ENCODE measurements around the gene DDX3X.

The DDX3X gene

DNA sequence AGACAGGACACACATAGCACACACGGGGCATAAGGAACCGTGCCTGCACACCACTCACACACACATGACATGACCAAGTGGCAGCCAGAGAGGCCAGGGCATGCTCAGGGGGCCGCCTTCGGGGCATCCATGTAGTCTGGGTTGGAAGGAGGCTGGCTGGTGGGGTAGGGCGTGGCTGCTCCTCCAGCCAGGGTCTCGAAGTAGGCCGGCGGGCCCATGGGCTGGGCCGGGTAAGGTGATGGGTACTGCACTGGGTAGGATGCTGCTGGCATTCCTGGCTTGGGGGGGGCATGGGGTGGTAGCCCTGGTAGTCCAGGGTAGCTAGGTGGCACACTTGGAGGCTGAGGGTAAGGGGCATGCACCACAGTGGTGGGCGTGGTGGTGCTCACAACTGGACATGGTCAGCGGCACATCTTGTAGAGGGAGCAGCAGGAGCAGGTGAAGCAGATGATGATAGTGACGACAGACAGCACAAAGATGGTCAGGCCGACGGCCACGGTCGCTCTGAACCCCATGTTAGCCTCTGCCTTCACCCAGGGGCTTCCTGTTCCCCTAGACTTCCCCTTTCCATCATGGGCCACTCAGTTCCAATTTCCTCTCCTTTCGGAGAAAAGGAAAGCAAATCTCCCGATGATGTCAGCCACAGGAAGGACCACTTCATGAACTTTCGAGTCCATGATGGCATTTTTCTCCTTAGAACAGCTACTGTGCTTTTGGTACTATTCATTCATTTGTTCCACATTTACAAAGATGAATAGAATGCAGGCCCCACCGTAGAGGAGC, 10.9 kb upstream of the DDX3X start:
- DNase-seq (ENCODE audit: insufficient read length, low spot score): no peak
- no peak for TF ChIP-seq POLR2A (IDR thresholded peaks at IDR 0.05; ENCODE audit: low read depth, low read length)
- TF ChIP-seq TAF1 (IDR thresholded peaks at IDR 0.05; ENCODE audit: low read depth, low read length): no peak
- TF ChIP-seq POU2F2 (IDR thresholded peaks at IDR 0.05; ENCODE audit: low read depth, low read length): no peak
- TF ChIP-seq SPI1 (IDR thresholded peaks at IDR 0.05; ENCODE audit: low read depth, low read length): no peak
- no peak for TF ChIP-seq PAX5 (IDR thresholded peaks at IDR 0.05; ENCODE audit: insufficient read depth, low read length, severe bottlenecking)
- TF ChIP-seq POLR2AphosphoS5 (IDR thresholded peaks at IDR 0.05; ENCODE audit: low read depth, low read length): no peak
- no peak for FAIRE-seq

DNA sequence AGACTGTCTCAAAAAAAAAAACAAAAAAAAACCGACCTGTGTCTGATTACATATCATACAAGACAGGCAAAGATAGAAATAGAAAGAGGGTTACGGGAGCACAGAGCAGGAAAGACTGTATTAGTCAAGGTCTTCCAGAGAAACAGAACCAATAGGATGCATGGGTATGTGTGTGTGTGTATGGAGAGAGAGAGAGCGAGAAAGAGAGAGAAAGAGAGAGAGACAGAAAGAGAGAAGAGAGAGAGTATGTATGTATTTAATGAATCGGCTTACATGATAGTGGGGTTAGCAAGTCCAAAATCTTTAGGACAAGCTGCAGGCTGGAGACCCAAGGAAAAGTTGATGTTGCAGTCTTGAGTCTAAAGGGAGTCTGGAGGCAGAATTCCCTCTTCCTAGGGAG, 7.5 kb upstream of the DDX3X start:
- DNase-seq (ENCODE audit: insufficient read length, low spot score): no peak
- no peak for TF ChIP-seq POLR2AphosphoS5 (IDR thresholded peaks at IDR 0.05; ENCODE audit: low read depth, low read length)
- no peak for TF ChIP-seq POU2F2 (IDR thresholded peaks at IDR 0.05; ENCODE audit: low read depth, low read length)
- no peak for TF ChIP-seq SPI1 (IDR thresholded peaks at IDR 0.05; ENCODE audit: low read depth, low read length)
- no peak for TF ChIP-seq TAF1 (IDR thresholded peaks at IDR 0.05; ENCODE audit: low read depth, low read length)
- no peak for TF ChIP-seq PAX5 (IDR thresholded peaks at IDR 0.05; ENCODE audit: insufficient read depth, low read length, severe bottlenecking)
- no peak for TF ChIP-seq POLR2A (IDR thresholded peaks at IDR 0.05; ENCODE audit: low read depth, low read length)
- FAIRE-seq: no peak

DNA sequence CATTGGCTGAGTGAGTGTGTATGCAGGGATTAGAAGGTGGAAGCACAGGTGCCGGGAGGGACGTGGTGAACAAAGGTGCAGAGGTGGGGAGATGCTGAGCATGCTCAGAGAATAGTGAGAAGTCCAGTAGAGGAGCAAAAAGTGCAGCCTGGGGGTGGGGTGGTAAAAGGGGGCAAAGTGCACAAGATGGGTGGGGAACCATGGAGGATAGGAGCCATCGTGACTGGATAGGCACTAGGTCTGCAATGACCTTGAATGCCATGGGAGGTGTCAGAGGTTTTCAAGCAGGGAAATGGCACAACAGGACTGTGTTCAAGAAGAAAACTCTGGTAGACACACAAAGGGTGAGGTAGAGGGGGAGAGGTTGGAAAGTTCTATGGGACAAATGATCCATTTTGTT, 6.6 kb upstream of the DDX3X start:
- DNase-seq (ENCODE audit: insufficient read length, low spot score): no peak
- TF ChIP-seq POLR2A (IDR thresholded peaks at IDR 0.05; ENCODE audit: low read depth, low read length) (no peak), POU2F2 (IDR thresholded peaks at IDR 0.05; ENCODE audit: low read depth, low read length) (no peak), PAX5 (IDR thresholded peaks at IDR 0.05; ENCODE audit: insufficient read depth, low read length, severe bottlenecking) (no peak), TAF1 (IDR thresholded peaks at IDR 0.05; ENCODE audit: low read depth, low read length) (no peak), SPI1 (IDR thresholded peaks at IDR 0.05; ENCODE audit: low read depth, low read length) (no peak), POLR2AphosphoS5 (IDR thresholded peaks at IDR 0.05; ENCODE audit: low read depth, low read length) (no peak)
- no peak for FAIRE-seq

DNA sequence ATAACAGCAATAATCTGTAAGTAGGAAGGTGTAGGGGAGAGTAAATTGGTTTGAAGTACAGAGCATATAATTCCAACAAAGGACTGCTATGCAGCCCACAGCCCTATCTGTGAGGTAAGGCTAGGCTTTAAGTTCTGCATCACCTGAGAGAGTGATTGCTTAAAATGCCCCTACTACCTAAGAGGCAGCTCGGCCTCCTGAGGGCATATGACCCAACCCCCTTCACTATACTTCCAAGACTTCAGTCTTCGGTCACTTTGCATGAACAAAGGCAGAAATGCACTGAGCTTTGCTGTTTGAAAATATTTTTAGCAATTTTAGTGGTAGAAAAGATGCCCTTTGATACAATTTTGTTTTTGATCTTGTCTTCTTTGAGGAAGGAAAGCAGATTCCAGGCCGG, 4.9 kb upstream of the DDX3X start:
- DNase-seq (ENCODE audit: insufficient read length, low spot score): no peak
- TF ChIP-seq PAX5 (IDR thresholded peaks at IDR 0.05; ENCODE audit: insufficient read depth, low read length, severe bottlenecking) (no peak), POLR2AphosphoS5 (IDR thresholded peaks at IDR 0.05; ENCODE audit: low read depth, low read length) (no peak), TAF1 (IDR thresholded peaks at IDR 0.05; ENCODE audit: low read depth, low read length) (no peak), POLR2A (IDR thresholded peaks at IDR 0.05; ENCODE audit: low read depth, low read length) (no peak), SPI1 (IDR thresholded peaks at IDR 0.05; ENCODE audit: low read depth, low read length) (no peak), POU2F2 (IDR thresholded peaks at IDR 0.05; ENCODE audit: low read depth, low read length) (no peak)
- FAIRE-seq: no peak

DNA sequence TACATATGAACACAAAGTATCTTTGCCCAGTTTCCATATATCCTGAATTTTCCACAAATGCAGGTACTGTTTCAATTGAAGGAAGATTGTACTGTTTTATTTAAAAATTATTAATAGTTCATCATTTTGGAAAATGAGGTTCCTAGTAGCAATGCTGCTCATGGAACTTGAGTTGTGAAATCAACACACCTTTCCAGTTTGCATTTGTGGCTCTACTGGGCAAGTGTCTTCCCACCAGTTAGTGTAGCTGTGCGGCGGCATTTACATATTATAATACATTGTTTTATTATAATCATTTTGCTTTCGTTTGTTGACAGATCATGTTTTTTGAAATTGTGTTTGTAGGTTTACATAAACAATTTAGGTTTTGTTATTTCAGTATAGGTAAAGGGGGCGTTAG, 2.0 kb upstream of the DDX3X start:
- TF ChIP-seq PAX5 (IDR thresholded peaks at IDR 0.05; ENCODE audit: insufficient read depth, low read length, severe bottlenecking) (no peak), POLR2AphosphoS5 (IDR thresholded peaks at IDR 0.05; ENCODE audit: low read depth, low read length) (no peak), SPI1 (IDR thresholded peaks at IDR 0.05; ENCODE audit: low read depth, low read length) (no peak), POU2F2 (IDR thresholded peaks at IDR 0.05; ENCODE audit: low read depth, low read length) (no peak)
- DNase-seq (ENCODE audit: insufficient read length, low spot score) (no peak), FAIRE-seq (no peak)

DNA sequence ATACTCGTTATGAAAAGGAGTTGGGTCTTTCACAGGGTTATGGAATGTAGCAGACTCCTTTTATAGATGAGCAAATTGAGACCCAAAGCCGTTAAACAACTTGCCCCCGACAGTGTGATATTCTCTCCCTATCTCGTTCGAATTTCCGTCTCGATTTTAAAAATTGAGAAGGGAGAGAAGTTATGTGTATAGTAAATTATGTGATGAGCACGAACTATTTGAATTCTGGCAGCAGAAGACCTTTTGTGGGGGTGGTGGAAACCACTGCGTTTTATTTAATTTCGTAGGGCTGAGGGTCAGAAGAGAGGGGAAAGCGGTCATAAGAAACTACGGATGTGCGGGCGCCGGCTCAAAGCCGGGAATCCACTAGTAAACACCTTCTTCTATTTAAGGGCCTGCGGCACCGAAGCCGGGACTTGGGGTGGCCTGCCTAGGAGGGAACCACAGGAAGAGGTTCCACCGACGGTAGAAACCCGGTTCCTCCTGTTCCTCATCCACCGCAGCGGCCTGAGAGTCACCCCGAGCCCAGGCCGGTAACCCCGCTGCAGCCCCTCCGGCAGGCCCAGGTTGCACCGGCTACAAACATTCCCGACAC, 1.5 kb upstream of the DDX3X start:
- DNase-seq (ENCODE audit: insufficient read length, low spot score): no peak
- FAIRE-seq: no peak
- TF ChIP-seq PAX5 (IDR thresholded peaks at IDR 0.05; ENCODE audit: insufficient read depth, low read length, severe bottlenecking) (no peak), POLR2AphosphoS5 (IDR thresholded peaks at IDR 0.05; ENCODE audit: low read depth, low read length) (no peak), SPI1 (IDR thresholded peaks at IDR 0.05; ENCODE audit: low read depth, low read length) (no peak), POU2F2 (IDR thresholded peaks at IDR 0.05; ENCODE audit: low read depth, low read length) (no peak), POLR2A (IDR thresholded peaks at IDR 0.05; ENCODE audit: low read depth, low read length) (peak; percentile 15; the same call in 1 of the 2 replicates), TAF1 (IDR thresholded peaks at IDR 0.05; ENCODE audit: low read depth, low read length) (no peak)

DNA sequence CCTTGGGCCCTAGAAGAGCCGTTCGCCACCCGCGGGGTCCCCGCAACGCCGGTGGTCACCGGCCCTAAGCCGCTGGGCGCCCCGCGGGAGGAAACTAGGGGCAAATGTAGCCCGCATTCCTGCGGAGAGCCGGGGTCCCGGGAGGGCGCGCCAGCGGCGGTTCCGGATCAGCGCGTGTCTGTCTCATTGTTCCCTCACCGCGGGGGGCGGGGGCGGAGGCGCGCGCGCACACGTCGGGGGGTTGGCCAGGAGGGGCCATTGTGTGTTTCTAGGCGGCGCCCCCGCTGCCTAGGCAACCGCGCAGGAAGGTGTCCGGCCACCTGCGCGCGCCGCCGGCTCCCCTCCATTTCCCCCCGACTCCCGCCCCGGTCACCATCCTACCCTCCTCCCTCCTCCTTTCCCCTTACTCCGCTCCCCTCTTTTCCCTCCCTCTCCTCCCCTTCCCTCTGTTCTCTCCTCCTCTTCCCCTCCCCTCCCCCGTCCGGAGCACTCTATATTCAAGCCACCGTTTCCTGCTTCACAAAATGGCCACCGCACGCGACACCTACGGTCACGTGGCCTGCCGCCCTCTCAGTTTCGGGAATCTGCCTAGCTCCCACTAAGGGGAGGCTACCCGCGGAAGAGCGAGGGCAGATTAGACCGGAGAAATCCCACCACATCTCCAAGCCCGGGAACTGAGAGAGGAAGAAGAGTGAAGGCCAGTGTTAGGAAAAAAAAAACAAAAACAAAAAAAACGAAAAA, 789 bp upstream of the DDX3X start:
- TF ChIP-seq SPI1 (IDR thresholded peaks at IDR 0.05; ENCODE audit: low read depth, low read length) (no peak), POU2F2 (IDR thresholded peaks at IDR 0.05; ENCODE audit: low read depth, low read length) (no peak), POLR2A (IDR thresholded peaks at IDR 0.05; ENCODE audit: low read depth, low read length) (no peak; the same call in 1 of the 2 replicates), POLR2AphosphoS5 (IDR thresholded peaks at IDR 0.05; ENCODE audit: low read depth, low read length) (no peak), PAX5 (IDR thresholded peaks at IDR 0.05; ENCODE audit: insufficient read depth, low read length, severe bottlenecking) (peak; percentile 82), TAF1 (IDR thresholded peaks at IDR 0.05; ENCODE audit: low read depth, low read length) (peak; percentile 29; the same call in 1 of the 2 replicates)
- peak; percentile 89 for FAIRE-seq

DNA sequence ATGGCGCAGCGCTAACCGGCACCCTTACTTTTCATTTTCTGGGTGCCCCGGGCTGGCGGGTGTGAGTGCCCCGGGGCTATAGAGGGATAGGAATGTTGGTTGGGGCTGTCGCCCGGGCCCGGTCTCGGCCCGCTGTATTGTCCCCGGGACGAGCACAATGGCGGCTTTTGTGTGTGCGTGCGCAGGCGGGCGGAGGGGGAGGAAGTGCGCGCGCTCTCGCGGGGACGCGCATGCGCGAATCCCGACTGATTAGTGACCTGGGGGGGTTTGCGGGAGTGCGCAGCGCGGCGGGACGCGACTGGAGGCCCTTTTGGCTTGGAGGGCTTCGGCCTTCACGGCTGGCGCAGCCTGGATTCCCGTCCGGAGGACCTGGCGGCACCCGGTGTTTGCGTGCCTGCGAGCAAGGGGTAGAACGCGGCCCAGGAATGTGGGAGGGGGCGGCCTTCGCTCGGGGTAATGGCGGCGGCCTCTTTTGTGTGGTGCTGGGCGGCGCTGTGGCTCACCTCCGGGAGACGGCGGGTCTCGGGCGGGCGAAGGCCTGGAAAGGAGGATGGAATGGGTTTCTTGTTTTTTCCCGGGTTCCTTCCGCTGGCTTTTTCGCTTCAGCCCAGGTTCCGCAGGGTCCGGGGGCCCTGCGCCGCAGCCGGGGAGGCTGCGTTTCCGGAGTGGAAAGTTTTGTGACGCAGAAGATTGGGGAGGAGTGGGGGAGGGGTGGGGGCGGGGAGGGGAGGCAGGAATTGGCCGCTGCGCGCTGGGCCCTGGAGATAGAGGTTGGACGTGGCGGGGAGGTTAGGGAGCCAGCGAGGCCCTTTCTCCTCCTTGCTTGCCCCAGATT, 618 bp downstream of the DDX3X start:
- DNase-seq (ENCODE audit: insufficient read length, low spot score): peak; percentile 41
- TF ChIP-seq POLR2AphosphoS5 (IDR thresholded peaks at IDR 0.05; ENCODE audit: low read depth, low read length) (no peak), SPI1 (IDR thresholded peaks at IDR 0.05; ENCODE audit: low read depth, low read length) (peak; percentile 62)
- FAIRE-seq: peak; percentile 80

More for the DNA sequence above, 789 bp upstream of the DDX3X start:
- DNase-seq (ENCODE audit: insufficient read length, low spot score): peak; percentile 53

Measured in GM12891 (cell line).